ENCODE data around the gene ARID1B. TPM values are rescaled to one million over a fixed set of nuclear protein-coding genes. Genes with fewer than 3 reads are reported as not detected.
A peak's percentile ranks its signal among the peaks of the same experiment; 100 is the strongest.

The ARID1B gene
- total and polyA plus RNA-seq, 2 of the 4 experiments (the other 2 are of a cell fraction) = 14.5 to 20.1 TPM

DNA sequence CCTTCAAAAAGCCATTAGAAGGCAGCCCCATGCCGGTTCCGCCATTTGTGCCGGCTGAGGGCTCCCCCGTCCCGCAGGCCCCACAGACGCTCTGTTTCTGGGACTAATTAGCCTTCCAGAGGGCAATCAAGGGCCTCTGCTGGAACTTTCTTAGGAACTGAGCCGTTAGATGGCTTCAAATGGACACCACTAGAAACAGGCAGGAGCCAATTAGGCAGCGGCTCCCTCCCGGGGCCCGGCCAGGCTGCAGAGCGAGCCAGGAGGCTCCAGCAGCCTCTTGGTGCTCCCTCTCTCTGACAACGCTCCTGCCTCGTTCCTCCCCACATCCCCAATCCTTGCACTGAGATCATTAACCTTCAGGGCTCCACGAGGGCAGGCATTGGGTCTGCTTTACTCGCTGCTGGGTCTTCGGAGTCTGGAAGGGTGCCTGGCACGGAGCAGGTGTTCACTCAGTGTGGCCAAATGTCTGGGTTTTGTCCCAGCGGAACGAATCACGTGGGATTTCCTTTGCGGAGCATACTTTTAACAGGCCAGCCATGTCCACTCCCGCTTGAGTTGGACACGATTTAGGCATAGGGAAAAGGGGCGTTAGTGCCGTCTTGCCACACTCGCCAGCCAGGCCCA lies 447.9 kb downstream of the ARID1B start:
- Histone ChIP-seq H3K4me3 (ENCODE audit: insufficient read depth, low read depth, low read length) (no peak overlapping the region), H3K79me1 (ENCODE audit: low read depth in 1 of 2, low read length in 2 of 2) (peaks cover 0 to 8% of the 10 kb centered on the region in 2 experiments; a peak in 1 of 4 replicates), H2AFZ (replicated peaks; ENCODE audit: low read length, poor library complexity) (peak overlapping the region; percentile 49), H2BK15ac (ENCODE audit: low read depth, low read length) (no peak overlapping the region), H3K18ac (ENCODE audit: low read depth, low read length) (no peak overlapping the region), H3K4me1 (ENCODE audit: control insufficient read depth, insufficient read depth, low read length) (peaks cover 2% of the 10 kb centered on the region; the same call in 1 of the 2 replicates), H3K9me3 (ENCODE audit: control insufficient read depth, insufficient read depth, low read length) (no peaks in the 10 kb centered on the region), H2AK5ac (ENCODE audit: low read depth, low read length) (no peak overlapping the region), H2BK120ac (ENCODE audit: low read depth, low read length) (no peak overlapping the region), H2BK20ac (ENCODE audit: low read depth, low read length) (no peak overlapping the region), H3K9me1 (ENCODE audit: insufficient read depth, low read length) (peaks cover 9% of the 10 kb centered on the region), H3K9ac (ENCODE audit: low read depth, low read length) (no peak overlapping the region), H4K8ac (ENCODE audit: low read depth in 2 of 2, low read length in 2 of 2) (no peak overlapping the region), H3K36me3 (ENCODE audit: control insufficient read depth, insufficient read depth, low read length) (no peaks in the 10 kb centered on the region), H4K91ac (ENCODE audit: insufficient read depth, low read depth, low read length) (no peak overlapping the region), H4K20me1 (ENCODE audit: insufficient read depth, low read length) (no peaks in the 10 kb centered on the region), H3K4ac (ENCODE audit: low read depth, low read length) (no peak overlapping the region), H3K14ac (replicated peaks; ENCODE audit: low read depth, low read length) (no peak overlapping the region), H2AK9ac (replicated peaks; ENCODE audit: low read depth, low read length, poor library complexity) (no peak overlapping the region), H3K27ac (ENCODE audit: insufficient read depth, low read length) (no peak overlapping the region), H3K27me3 (ENCODE audit: control insufficient read depth, insufficient read depth, low read length) (peaks cover 2% of the 10 kb centered on the region; the same call in 1 of the 2 replicates), H3K4me2 (ENCODE audit: low read depth, low read length) (no peak overlapping the region), H4K5ac (ENCODE audit: low read depth, low read length) (no peak overlapping the region), H3K23ac (ENCODE audit: low read depth, low read length) (no peak overlapping the region), H3K56ac (ENCODE audit: extremely low read depth, insufficient read depth, low read length) (no peak overlapping the region), H2BK5ac (ENCODE audit: low read depth, low read length, poor library complexity, severe bottlenecking) (no peak overlapping the region)
- ChIA-PET POLR2A (ENCODE audit: unreplicated experiment) (no interaction called here), CTCF (no interaction called here)
- in situ Hi-C loops (cut with MboI; ENCODE audit: low sequenced_read_pairs) (no loop called here), intact Hi-C loops (cut with micrococcal nuclease) (no loop called here), dilution Hi-C loops (cut with HindIII; ENCODE audit: low sequenced_read_pairs, unreplicated experiment) (no loop called here)
- 98% methylated on average over 16 of the region's 26 CpGs; no CpG with 5 or more reads in 1 of the 2 experiments for WGBS, 2 experiments (ENCODE audit: extremely low coverage in 2 of 2, insufficient read length in 1 of 2)
- no TSS peak for BruUV-seq (replicated peaks)
- ATAC-seq (ENCODE audit: low read depth) (no peak), DNase-seq (no peak)
- TF ChIP-seq MAFK (IDR thresholded peaks at IDR 0.05; ENCODE audit: low read depth, low read length) (no peak), BHLHE40 (IDR thresholded peaks at IDR 0.05; ENCODE audit: low read depth, low read length) (no peak), RCOR1 (IDR thresholded peaks at IDR 0.05; ENCODE audit: insufficient replicate concordance, low read length) (no peak), SMC3 (IDR thresholded peaks at IDR 0.05; ENCODE audit: low read depth, low read length) (no peak), RFX5 (IDR thresholded peaks at IDR 0.05; ENCODE audit: low read depth, low read length) (no peak), FOS (IDR thresholded peaks at IDR 0.05; ENCODE audit: low read depth, low read length) (no peak)
- TF ChIP-seq, protein P1, sequence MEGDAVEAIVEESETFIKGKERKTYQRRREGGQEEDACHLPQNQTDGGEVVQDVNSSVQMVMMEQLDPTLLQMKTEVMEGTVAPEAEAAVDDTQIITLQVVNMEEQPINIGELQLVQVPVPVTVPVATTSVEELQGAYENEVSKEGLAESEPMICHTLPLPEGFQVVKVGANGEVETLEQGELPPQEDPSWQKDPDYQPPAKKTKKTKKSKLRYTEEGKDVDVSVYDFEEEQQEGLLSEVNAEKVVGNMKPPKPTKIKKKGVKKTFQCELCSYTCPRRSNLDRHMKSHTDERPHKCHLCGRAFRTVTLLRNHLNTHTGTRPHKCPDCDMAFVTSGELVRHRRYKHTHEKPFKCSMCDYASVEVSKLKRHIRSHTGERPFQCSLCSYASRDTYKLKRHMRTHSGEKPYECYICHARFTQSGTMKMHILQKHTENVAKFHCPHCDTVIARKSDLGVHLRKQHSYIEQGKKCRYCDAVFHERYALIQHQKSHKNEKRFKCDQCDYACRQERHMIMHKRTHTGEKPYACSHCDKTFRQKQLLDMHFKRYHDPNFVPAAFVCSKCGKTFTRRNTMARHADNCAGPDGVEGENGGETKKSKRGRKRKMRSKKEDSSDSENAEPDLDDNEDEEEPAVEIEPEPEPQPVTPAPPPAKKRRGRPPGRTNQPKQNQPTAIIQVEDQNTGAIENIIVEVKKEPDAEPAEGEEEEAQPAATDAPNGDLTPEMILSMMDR (conservative IDR thresholded peaks at IDR 0.05; ENCODE audit: low read depth, low read length) = no peak

All from IMR-90 (cell line).